ENCODE data around the gene GLI1. TPM values are rescaled to one million over a fixed set of nuclear protein-coding genes. Genes with fewer than 3 reads are reported as not detected.
"Not testable (repeated sequence)": the region's sequence is repeated elsewhere in the genome, so short reads cannot be mapped to it uniquely, and the experiment has no call there.

Gene GLI1
- total RNA-seq, 1 donor from 2014 or later = 5.2 TPM

DNA sequence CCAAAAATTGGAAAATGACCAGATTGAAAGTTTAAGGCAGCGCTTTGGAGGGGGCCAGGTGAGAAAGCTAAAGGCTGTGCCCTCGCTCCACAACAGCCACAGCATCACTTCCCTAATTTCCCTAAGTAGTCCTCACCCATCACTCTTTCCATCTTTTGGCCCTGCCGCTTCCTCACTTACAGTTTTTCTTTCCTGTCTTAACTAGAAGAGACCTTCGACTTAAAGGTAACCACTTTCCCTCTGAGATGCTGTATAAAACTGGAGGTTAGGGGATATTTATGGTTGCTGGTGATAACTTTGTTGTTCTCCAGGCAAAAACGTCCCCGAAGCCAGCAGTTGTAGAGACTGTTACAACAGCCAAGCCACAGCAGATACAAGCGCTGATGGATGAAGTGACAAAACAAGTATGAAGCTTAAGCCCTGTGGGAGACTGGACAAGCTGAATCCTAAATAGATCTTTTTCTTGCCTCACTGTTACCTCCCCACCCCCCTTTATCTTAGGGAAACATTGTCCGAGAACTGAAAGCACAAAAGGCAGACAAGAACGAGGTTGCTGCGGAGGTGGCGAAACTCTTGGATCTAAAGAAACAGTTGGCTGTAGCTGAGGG, 56.5 kb downstream of the GLI1 start:
- Histone ChIP-seq H3K27me3 (ENCODE audit: control insufficient read depth in 3 of 3, insufficient read depth in 3 of 3, low read length in 3 of 3) (no peaks in the 10 kb centered on the region), H3K9me3 (ENCODE audit: control insufficient read depth in 3 of 3, low read length in 3 of 3) (no peaks in the 10 kb centered on the region), H3K4me3 (ENCODE audit: low read length in 3 of 3) (no peak overlapping the region), H3K27ac (ENCODE audit: low read depth, low read length) (no peak overlapping the region), H3K9ac (ENCODE audit: low read depth in 1 of 3, low read length in 3 of 3) (no peak overlapping the region), H3K4me1 (ENCODE audit: control insufficient read depth in 3 of 3, insufficient read depth in 3 of 3, low read length in 3 of 3) (peaks cover 20 to 33% (median 30%) of the 10 kb centered on the region in 3 donors), H3K36me3 (ENCODE audit: control insufficient read depth in 3 of 3, insufficient read depth in 3 of 3, low read length in 3 of 3) (peaks cover 56 to 66% (median 57%) of the 10 kb centered on the region in 3 donors)

GRCh38 chr12:57516617-57517153, 57.1 kb downstream of the GLI1 start:
- no peaks in the 10 kb centered on the region for H3K9me3 ChIP-seq (ENCODE audit: control insufficient read depth in 3 of 3, low read length in 3 of 3)
- peaks cover 27 to 38% (median 36%) of the 10 kb centered on the region in 3 donors for H3K4me1 ChIP-seq (ENCODE audit: control insufficient read depth in 3 of 3, insufficient read depth in 3 of 3, low read length in 3 of 3)
- peak overlapping the region in 1 of 3 donors; percentile 3 for H3K4me3 ChIP-seq (ENCODE audit: low read length in 3 of 3)
- peak overlapping the region in 1 of 3 donors; percentile 35 for H3K9ac ChIP-seq (ENCODE audit: low read depth in 1 of 3, low read length in 3 of 3)
- H3K27me3 ChIP-seq (ENCODE audit: control insufficient read depth in 3 of 3, insufficient read depth in 3 of 3, low read length in 3 of 3) = no peaks in the 10 kb centered on the region
- H3K27ac ChIP-seq (ENCODE audit: low read depth, low read length) = peak overlapping the region; percentile 99
- H3K36me3 ChIP-seq (ENCODE audit: control insufficient read depth in 3 of 3, insufficient read depth in 3 of 3, low read length in 3 of 3) = peaks cover 52 to 61% (median 53%) of the 10 kb centered on the region in 3 donors

DNA sequence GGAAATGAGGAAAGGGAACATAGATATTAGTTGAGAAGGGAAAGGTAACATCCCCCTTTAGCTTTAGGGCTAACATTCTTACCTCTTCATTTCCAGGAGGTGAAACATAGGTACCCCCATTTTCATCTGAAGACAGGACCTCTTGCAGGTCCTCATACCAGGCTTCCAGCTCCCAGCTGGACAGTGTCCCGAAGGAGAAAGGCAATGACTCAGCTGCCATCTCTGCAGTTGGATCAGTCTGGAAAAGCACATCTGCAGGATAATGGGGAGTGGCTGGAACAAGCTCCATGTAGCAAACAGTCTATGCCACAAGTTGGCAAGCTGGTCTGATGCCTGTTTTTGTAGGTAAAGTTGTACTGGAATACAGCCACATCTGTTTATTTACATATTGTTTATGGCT, 57.6 kb downstream of the GLI1 start:
- Histone ChIP-seq H3K9ac (ENCODE audit: low read depth in 1 of 3, low read length in 3 of 3) (peak overlapping the region in 2 of 3 donors; percentile 35 to 51), H3K9me3 (ENCODE audit: control insufficient read depth in 3 of 3, low read length in 3 of 3) (no peaks in the 10 kb centered on the region), H3K4me1 (ENCODE audit: control insufficient read depth in 3 of 3, insufficient read depth in 3 of 3, low read length in 3 of 3) (peaks cover 32 to 43% (median 41%) of the 10 kb centered on the region in 3 donors), H3K36me3 (ENCODE audit: control insufficient read depth in 3 of 3, insufficient read depth in 3 of 3, low read length in 3 of 3) (peaks cover 47 to 56% (median 48%) of the 10 kb centered on the region in 3 donors), H3K27me3 (ENCODE audit: control insufficient read depth in 3 of 3, insufficient read depth in 3 of 3, low read length in 3 of 3) (no peaks in the 10 kb centered on the region), H3K4me3 (ENCODE audit: low read length in 3 of 3) (peak overlapping the region in 2 of 3 donors; percentile 41 to 46), H3K27ac (ENCODE audit: low read depth, low read length) (peak overlapping the region; percentile 99)

GRCh38 chr12:57517718-57518117, 58.1 kb downstream of the GLI1 start:
- H3K36me3 ChIP-seq (ENCODE audit: control insufficient read depth in 3 of 3, insufficient read depth in 3 of 3, low read length in 3 of 3) = peaks cover 42 to 53% (median 43%) of the 10 kb centered on the region in 3 donors
- H3K4me3 ChIP-seq (ENCODE audit: low read length in 3 of 3) = peak overlapping the region; percentile 87 to 99 (median 99)
- H3K27ac ChIP-seq (ENCODE audit: low read depth, low read length) = peak overlapping the region; percentile 99
- H3K4me1 ChIP-seq (ENCODE audit: control insufficient read depth in 3 of 3, insufficient read depth in 3 of 3, low read length in 3 of 3) = peaks cover 33 to 44% (median 43%) of the 10 kb centered on the region in 3 donors
- H3K27me3 ChIP-seq (ENCODE audit: control insufficient read depth in 3 of 3, insufficient read depth in 3 of 3, low read length in 3 of 3); H3K9me3 ChIP-seq (ENCODE audit: control insufficient read depth in 3 of 3, low read length in 3 of 3): not testable (repeated sequence)
- H3K9ac ChIP-seq (ENCODE audit: low read depth in 1 of 3, low read length in 3 of 3) = peak overlapping the region; percentile 97 to 100 (median 100)

DNA sequence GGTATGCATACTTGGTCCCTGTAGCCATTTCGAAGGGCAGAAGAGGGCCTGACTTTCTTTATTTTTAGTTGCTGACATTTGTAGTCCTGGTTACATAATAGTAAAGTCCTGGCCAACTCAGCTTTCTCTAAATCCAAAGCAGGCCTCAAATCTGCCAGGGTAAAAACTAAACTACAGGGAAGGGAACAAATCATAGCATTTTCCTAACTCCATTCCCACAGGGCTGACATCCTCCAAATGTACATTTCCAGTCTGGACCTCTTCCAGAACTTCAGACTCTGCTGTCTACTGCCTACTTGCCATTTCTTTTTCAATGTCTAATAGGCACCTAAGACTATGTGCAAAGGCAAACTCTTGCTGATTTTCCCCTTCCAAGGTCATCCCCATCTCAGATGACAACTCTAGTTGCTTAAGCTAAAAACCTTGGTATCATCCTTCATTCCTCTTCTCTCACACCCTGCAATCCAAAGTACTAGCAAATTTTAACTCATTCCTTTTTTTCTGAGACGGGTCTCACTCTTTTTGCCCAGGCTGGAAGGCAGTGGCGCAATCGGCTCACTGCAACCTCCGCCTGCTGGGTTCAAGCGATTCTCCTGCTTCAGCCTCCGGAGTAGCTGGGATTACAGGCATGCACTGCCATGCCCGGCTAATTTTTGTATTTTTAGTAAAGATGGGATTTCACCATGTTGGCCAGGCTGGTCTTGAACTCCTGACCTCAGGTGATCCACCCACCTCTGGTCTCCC, 58.8 kb downstream of the GLI1 start:
- H3K9ac ChIP-seq (ENCODE audit: low read depth in 1 of 3, low read length in 3 of 3) = peak overlapping the region; percentile 97 to 100 (median 100)
- H3K9me3 ChIP-seq (ENCODE audit: control insufficient read depth in 3 of 3, low read length in 3 of 3) = no peaks in the 10 kb centered on the region
- H3K4me1 ChIP-seq (ENCODE audit: control insufficient read depth in 3 of 3, insufficient read depth in 3 of 3, low read length in 3 of 3) = peaks cover 34 to 46% (median 46%) of the 10 kb centered on the region in 3 donors
- peak overlapping the region; percentile 99 for H3K27ac ChIP-seq (ENCODE audit: low read depth, low read length)
- H3K36me3 ChIP-seq (ENCODE audit: control insufficient read depth in 3 of 3, insufficient read depth in 3 of 3, low read length in 3 of 3) = peaks cover 36 to 47% (median 37%) of the 10 kb centered on the region in 3 donors
- peak overlapping the region; percentile 87 to 99 (median 99) for H3K4me3 ChIP-seq (ENCODE audit: low read length in 3 of 3)
- H3K27me3 ChIP-seq (ENCODE audit: control insufficient read depth in 3 of 3, insufficient read depth in 3 of 3, low read length in 3 of 3) = no peaks in the 10 kb centered on the region

DNA sequence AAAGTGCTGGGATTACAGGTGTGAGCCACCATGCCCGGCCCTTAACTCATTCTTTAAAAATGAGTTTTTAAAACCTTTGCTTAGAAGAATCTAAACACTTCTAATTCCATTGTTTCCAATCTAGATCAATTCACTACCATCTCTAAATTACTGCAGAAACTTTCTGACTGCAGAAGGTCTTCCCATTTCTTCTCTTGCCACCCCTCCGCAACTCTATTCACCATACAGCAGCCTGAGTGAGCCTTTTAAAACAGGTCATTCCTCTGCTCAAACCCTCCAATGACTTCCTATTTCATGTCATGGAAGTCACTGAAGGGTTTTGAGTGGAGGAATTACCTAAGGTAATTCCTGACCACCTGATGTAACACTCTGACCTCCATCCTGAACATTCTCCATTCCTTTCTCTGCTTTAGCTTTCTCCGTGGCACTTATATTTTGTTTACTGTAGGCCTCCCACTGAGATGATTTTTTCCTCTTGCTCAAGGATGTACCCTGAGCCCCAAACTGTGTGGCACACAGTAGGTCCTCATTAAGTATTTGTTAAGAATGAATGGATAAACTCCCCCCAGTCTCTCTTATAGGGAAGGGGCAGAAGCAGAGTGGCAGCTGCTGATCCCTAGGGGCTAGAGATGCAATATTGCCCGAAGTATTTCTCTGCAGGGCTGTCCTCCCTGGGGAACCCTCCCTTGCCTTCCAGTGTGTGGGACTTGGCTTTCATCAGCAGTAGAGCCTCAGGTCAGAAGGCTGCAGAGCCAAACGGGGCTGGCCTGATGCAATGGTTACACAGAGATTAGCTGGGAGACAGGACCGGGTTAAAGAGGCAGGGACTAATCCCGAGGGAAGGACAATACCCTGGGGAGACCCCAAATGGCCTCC, 59.6 kb downstream of the GLI1 start:
- Histone ChIP-seq H3K27me3 (ENCODE audit: control insufficient read depth in 3 of 3, insufficient read depth in 3 of 3, low read length in 3 of 3) (no peaks in the 10 kb centered on the region), H3K4me3 (ENCODE audit: low read length in 3 of 3) (peak overlapping the region; percentile 87 to 99 (median 99)), H3K27ac (ENCODE audit: low read depth, low read length) (peak overlapping the region; percentile 99), H3K4me1 (ENCODE audit: control insufficient read depth in 3 of 3, insufficient read depth in 3 of 3, low read length in 3 of 3) (peaks cover 42 to 55% (median 54%) of the 10 kb centered on the region in 3 donors), H3K9me3 (ENCODE audit: control insufficient read depth in 3 of 3, low read length in 3 of 3) (no peaks in the 10 kb centered on the region), H3K36me3 (ENCODE audit: control insufficient read depth in 3 of 3, insufficient read depth in 3 of 3, low read length in 3 of 3) (peaks cover 35 to 47% (median 36%) of the 10 kb centered on the region in 3 donors), H3K9ac (ENCODE audit: low read depth in 1 of 3, low read length in 3 of 3) (peak overlapping the region; percentile 97 to 100 (median 100))

- peak overlapping the region; percentile 97 to 100 (median 100) for H3K9ac ChIP-seq (ENCODE audit: low read depth in 1 of 3, low read length in 3 of 3)
- H3K9me3 ChIP-seq (ENCODE audit: control insufficient read depth in 3 of 3, low read length in 3 of 3) = no peaks in the 10 kb centered on the region
- H3K36me3 ChIP-seq (ENCODE audit: control insufficient read depth in 3 of 3, insufficient read depth in 3 of 3, low read length in 3 of 3) = peaks cover 36 to 48% (median 37%) of the 10 kb centered on the region in 3 donors
- peaks cover 48 to 60% (median 60%) of the 10 kb centered on the region in 3 donors for H3K4me1 ChIP-seq (ENCODE audit: control insufficient read depth in 3 of 3, insufficient read depth in 3 of 3, low read length in 3 of 3)
- H3K27ac ChIP-seq (ENCODE audit: low read depth, low read length) = peak overlapping the region; percentile 99
- peak overlapping the region; percentile 87 to 99 (median 99) for H3K4me3 ChIP-seq (ENCODE audit: low read length in 3 of 3)
- H3K27me3 ChIP-seq (ENCODE audit: control insufficient read depth in 3 of 3, insufficient read depth in 3 of 3, low read length in 3 of 3) = no peaks in the 10 kb centered on the region
Measured at GRCh38 chr12:57519796-57520052, 60.1 kb downstream of the GLI1 start.

- peak within 1 kb of the TSS; percentile 87 to 99 (median 99) for H3K4me3 ChIP-seq (ENCODE audit: low read length in 3 of 3)
- no peaks in the 10 kb centered on the region for H3K9me3 ChIP-seq (ENCODE audit: control insufficient read depth in 3 of 3, low read length in 3 of 3)
- H3K9ac ChIP-seq (ENCODE audit: low read depth in 1 of 3, low read length in 3 of 3) = peak within 1 kb of the TSS; percentile 97 to 100 (median 100)
- H3K36me3 ChIP-seq (ENCODE audit: control insufficient read depth in 3 of 3, insufficient read depth in 3 of 3, low read length in 3 of 3) = peaks cover 35 to 47% (median 36%) of the 10 kb centered on the region in 3 donors
- no peaks in the 10 kb centered on the region for H3K27me3 ChIP-seq (ENCODE audit: control insufficient read depth in 3 of 3, insufficient read depth in 3 of 3, low read length in 3 of 3)
- peaks cover 50 to 65% (median 63%) of the 10 kb centered on the region in 3 donors for H3K4me1 ChIP-seq (ENCODE audit: control insufficient read depth in 3 of 3, insufficient read depth in 3 of 3, low read length in 3 of 3)
- peak within 1 kb of the TSS; percentile 99 for H3K27ac ChIP-seq (ENCODE audit: low read depth, low read length)
Measured at GRCh38 chr12:57520053-57520818, 60.7 kb downstream of the GLI1 start, which contains the start of gene DDIT3. Gene DDIT3 (minus strand): TSS chr12:57520514. CDS start chr12:57517406, 3,108 bp downstream.

All from skeletal muscle tissue (tissue), 4 donors.